Upper lobe of left lung (tissue), 6 donors: ENCODE measurements around the gene MAN1B1. TPM values are rescaled to one million over a fixed set of nuclear protein-coding genes. Genes with fewer than 3 reads are reported as not detected.

Experiments
- ATAC-seq, 2 donors: fragments of 200-7000 bp; cut with Tn5 transposase; one replicate each; pipeline ENCODE4 v1.9.1; 2022; ENCODE audit warnings: mild to moderate bottlenecking in 2 of 2, moderate library complexity in 2 of 2; ENCODE audit not compliant: low FRiP score in 2 of 2
- DNase-seq, 2 donors: peaks; one replicate each; pipeline ENCODE4 v3.0.0-alpha.2; 2019 to 2020
- H3K27ac ChIP-seq, 4 donors: fragments of 200-600 bp; sonication (generic); one replicate each; pipeline ENCODE4 v1.5.1; 2016 to 2019
- H3K27me3 ChIP-seq, 4 donors: fragments of 200-600 bp; sonication (generic); one replicate each; pipeline ENCODE4 v1.5.1; 2017 to 2019
- H3K36me3 ChIP-seq, 4 donors: fragments of 200-600 bp; sonication (generic); one replicate each; pipeline ENCODE4 v1.5.1; 2016 to 2019
- H3K4me1 ChIP-seq, 4 donors: fragments of 200-600 bp; sonication (generic); one replicate each; pipeline ENCODE4 v1.5.1; 2018 to 2019
- H3K4me3 ChIP-seq, 4 donors: fragments of 200-600 bp; sonication (generic); one replicate each; pipeline ENCODE4 v1.5.1; 2017 to 2019; ENCODE audit warnings: mild to moderate bottlenecking in 2 of 4, moderate library complexity in 1 of 4
- H3K9me3 ChIP-seq, 4 donors: fragments of 200-600 bp; sonication (generic); one replicate each; pipeline ENCODE4 v1.5.1; 2018 to 2019
- EP300 ChIP-seq, 4 donors: sonication (generic); formaldehyde crosslinking; IDR thresholded peaks; one replicate each; pipeline ENCODE4 v1.5.1; 2017; ENCODE audit warnings: antibody characterized with exemption in 4 of 4, control low read depth in 2 of 4
- POLR2A ChIP-seq, 4 donors: fragments of 450-650 bp; IDR thresholded peaks; one replicate each; pipeline ENCODE4 v1.5.1; 2016 to 2017; ENCODE audit warnings: antibody characterized with exemption in 4 of 4, mild to moderate bottlenecking in 2 of 4
- POLR2AphosphoS5 ChIP-seq, 2 donors: sonication (generic); formaldehyde crosslinking; IDR thresholded peaks; one replicate each; pipeline ENCODE4 v1.5.1; 2017; ENCODE audit warnings: antibody characterized with exemption in 2 of 2
- WGBS, 2 donors: methylation state at CpG; one replicate each; pipeline ENCODE4 v1.1.5; 2017 to 2018; 5-methylcytosine and 5-hydroxymethylcytosine counted together
- total RNA-seq, 6 donors: library from RNA; depleted of rRNA in 4 of 6; stranded (reverse); fragments of >200 nt in 4 of 6; gene quantifications; one replicate each; pipeline versions ENCODE4 v1.1.0 to v1.2.1, GENCODE V29; 2016 to 2021
- TF ChIP-seq, protein P1 (sequence below), 6 experiments: fragments of 450-650 bp in 4 of 6; fragments of 200-600 bp in 2 of 6; sonication (generic) in 2 of 6; IDR thresholded peaks; one replicate each; pipeline ENCODE4 v1.5.1; 2016 to 2019; ENCODE audit warnings: antibody characterized with exemption in 6 of 6
- donor health status: DM: no; HTN: no; CAD: no; lungs with moderate emphysema.
- donor health status: DM: no; HTN: yes; CAD: no; lungs with severe emphysema.

Gene MAN1B1
- total RNA-seq, 6 donors from 2014 or later, result 38.0 to 97.4 (median 54.1) TPM

DNA sequence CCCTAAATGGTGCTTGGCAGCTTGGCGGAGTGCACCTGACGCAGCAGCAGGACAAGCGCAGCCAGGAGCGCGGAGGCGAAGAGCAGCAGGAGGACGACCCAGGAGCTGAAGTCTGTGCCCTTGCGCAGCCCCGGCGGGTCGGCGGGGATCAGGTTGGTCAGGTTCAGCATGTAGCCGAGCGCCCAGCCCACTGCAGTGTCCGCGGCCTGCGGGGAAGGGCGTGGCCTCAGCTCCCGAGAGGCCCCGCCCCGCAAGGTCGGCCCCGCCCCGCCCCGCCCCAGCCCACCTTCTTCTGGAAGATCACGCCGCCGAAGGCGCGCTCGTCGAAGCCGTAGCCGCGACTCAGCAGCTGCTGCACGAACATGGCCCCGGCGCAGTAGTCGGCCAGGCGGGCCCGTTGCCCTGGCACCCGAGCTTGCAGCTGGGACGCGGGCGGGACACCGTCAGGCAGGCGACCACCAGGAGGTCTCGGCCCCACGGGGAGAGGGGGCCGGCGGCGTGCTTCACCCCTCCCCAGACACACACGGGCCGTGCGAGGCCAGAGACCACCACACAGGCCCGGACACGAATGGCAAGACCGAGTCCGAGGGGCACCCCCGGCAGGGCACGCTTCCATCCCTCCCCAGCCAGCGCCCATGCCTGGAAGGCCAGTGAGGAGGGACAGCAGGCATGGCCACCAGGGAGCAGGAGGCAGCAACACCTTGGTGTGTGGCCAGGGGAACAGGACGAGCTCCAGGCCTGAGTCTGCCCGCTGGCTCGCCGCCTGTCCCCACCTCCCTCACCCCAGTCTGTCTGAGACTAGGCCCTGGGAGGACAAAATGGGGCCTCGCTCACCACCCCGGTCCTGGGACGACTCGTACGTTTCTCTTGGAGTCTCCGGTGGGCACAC, 37.9 kb upstream of the MAN1B1 start:
- H3K27me3 ChIP-seq, result peaks cover 0 to 65% (median 28%) of the 10 kb centered on the region in 4 donors

DNA sequence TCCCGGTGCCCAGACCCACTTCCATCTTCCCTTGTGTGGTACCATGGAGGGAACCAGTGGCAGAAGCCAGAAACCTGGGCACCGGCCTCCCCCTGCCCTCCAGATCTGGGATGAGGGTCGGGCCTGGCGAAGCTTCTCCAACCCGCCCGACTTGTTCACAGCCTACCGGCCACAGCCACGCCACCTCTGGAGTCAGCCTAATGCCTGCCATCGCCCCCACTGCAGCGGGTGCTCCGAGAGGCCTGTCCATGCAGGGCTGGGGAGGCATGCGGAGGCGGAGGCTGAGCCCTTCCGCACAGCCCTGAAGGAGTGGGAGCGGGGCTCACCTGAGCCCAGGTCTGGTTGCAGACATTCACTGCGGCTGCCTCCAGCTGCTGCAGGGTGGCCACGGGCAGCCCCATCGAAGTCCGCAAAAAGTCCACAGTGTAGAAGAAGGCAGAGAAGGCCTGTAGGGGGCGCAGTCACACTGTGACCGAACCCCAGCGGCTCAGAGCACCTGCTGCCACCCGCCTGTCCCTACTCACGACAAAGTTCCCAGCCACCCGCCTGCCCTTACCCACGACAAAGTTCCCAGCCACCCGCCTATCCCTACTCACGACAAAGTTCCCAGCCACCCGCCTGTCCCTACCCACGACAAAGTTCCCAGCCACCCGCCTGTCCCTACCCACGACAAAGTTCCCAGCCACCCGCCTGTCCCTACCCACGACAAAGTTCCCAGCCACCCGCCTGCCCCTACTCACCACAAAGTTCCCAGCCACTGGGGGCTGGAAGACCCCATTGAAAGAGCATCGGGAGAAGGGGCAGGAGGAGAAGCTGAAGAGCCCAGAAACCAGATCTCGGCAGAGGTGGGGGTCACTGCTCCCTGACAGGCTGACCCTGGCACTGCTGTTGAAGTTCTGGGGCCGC, 37.0 kb upstream of the MAN1B1 start:
- no peaks in the 10 kb centered on the region for H3K9me3 ChIP-seq
- whole genome bisulfite sequencing, 2 donors, result 43% methylated on average over 23 to 37 of the region's 38 CpGs
- H3K27ac ChIP-seq, result no peak overlapping the region
- DNase-seq (peak; percentile 56 to 68), ATAC-seq (peak in 1 of 2 donors; percentile 23)
- H3K4me1 ChIP-seq, result peaks cover 27 to 47% (median 36%) of the 10 kb centered on the region in 4 donors
- no peaks in the 10 kb centered on the region for H3K36me3 ChIP-seq
- peaks cover 0 to 61% (median 28%) of the 10 kb centered on the region in 4 donors for H3K27me3 ChIP-seq
- TF ChIP-seq, protein P1, sequence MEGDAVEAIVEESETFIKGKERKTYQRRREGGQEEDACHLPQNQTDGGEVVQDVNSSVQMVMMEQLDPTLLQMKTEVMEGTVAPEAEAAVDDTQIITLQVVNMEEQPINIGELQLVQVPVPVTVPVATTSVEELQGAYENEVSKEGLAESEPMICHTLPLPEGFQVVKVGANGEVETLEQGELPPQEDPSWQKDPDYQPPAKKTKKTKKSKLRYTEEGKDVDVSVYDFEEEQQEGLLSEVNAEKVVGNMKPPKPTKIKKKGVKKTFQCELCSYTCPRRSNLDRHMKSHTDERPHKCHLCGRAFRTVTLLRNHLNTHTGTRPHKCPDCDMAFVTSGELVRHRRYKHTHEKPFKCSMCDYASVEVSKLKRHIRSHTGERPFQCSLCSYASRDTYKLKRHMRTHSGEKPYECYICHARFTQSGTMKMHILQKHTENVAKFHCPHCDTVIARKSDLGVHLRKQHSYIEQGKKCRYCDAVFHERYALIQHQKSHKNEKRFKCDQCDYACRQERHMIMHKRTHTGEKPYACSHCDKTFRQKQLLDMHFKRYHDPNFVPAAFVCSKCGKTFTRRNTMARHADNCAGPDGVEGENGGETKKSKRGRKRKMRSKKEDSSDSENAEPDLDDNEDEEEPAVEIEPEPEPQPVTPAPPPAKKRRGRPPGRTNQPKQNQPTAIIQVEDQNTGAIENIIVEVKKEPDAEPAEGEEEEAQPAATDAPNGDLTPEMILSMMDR (IDR thresholded peaks at IDR 0.05), result peak in 5 of 6 experiments; percentile 24 to 64 (median 57)
- no peak for TF ChIP-seq EP300 (IDR thresholded peaks at IDR 0.05)
- H3K4me3 ChIP-seq, result no peak overlapping the region

More for the DNA sequence above, 37.9 kb upstream of the MAN1B1 start:
- ATAC-seq (no peak), DNase-seq (peak in 1 of 2 donors; percentile 84)
- Histone ChIP-seq H3K4me3 (no peak overlapping the region), H3K9me3 (no peaks in the 10 kb centered on the region), H3K36me3 (no peaks in the 10 kb centered on the region), H3K27ac (no peak overlapping the region), H3K4me1 (peaks cover 30 to 47% (median 34%) of the 10 kb centered on the region in 4 donors)
- WGBS, 2 donors, result 52 to 59% methylated on average over 10 to 30 of the region's 72 CpGs
- no peak for TF ChIP-seq POLR2AphosphoS5 (IDR thresholded peaks at IDR 0.05)
- TF ChIP-seq EP300 (IDR thresholded peaks at IDR 0.05), result no peak
- TF ChIP-seq, protein P1 (IDR thresholded peaks at IDR 0.05), result no peak
- no peak for TF ChIP-seq POLR2A (IDR thresholded peaks at IDR 0.05)

DNA sequence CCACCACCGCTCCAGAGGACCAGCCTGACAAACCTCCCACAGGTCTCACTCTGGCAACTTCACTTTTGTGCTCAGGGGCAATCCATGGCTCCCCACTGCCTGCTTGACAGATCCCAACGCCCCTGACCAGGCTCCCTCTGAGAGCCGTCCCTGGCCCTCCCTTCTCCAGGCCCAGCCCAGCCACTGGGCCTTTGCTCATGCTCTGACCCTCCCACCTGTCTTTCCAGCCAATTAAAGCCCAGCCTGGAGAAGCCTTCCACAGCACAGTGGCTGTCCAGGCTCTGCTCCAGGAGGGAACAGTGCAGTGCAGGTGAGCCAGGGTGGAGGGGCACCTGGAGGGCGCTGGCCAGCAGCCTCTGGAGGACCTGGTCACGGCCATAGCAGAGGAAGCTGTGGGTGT, 36.2 kb upstream of the MAN1B1 start:
- WGBS, 2 donors, result 64 to 78% methylated on average over 5 of the region's 5 CpGs
- Histone ChIP-seq H3K27ac (no peak overlapping the region), H3K36me3 (no peaks in the 10 kb centered on the region), H3K9me3 (no peaks in the 10 kb centered on the region), H3K4me3 (no peak overlapping the region), H3K4me1 (peaks cover 26 to 47% (median 36%) of the 10 kb centered on the region in 4 donors), H3K27me3 (peaks cover 0 to 55% (median 26%) of the 10 kb centered on the region in 4 donors)
- TF ChIP-seq POLR2AphosphoS5 (IDR thresholded peaks at IDR 0.05), result no peak
- TF ChIP-seq, protein P1 (IDR thresholded peaks at IDR 0.05), result no peak
- TF ChIP-seq POLR2A (IDR thresholded peaks at IDR 0.05), result no peak
- TF ChIP-seq EP300 (IDR thresholded peaks at IDR 0.05), result no peak
- peak in 1 of 2 donors; percentile 41 for DNase-seq
- ATAC-seq, result no peak

DNA sequence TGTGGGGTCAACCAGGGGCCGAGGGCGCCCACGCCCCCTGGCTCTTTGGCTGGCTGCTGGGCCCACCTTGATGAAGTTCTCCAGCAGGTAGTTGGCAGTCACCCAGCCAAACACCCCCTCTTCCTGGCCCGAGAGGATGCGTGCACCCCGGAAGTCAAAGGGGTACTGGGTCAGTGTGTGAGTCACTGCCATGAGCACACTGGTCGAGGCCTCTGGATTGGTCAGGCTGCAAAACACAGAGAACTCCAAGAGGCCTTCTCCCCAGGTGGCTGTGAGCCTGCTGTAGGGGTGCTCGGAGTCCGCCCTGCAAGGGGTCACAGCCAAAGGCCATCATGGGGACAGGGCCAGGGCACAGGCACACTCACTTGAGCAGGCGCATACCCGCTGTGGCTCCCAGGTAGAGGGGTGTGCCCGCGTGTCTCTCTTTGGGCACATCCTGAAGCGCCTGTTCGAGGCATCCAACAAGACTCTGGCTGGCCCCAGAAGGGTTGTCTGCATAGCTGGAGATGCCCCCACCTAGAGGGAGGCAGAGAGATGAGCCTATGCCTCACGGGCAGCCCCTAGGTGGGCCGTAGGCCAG, 35.5 kb upstream of the MAN1B1 start:
- Histone ChIP-seq H3K4me3 (no peak overlapping the region), H3K4me1 (peaks cover 27 to 46% (median 34%) of the 10 kb centered on the region in 4 donors), H3K27me3 (peaks cover 0 to 50% (median 26%) of the 10 kb centered on the region in 4 donors), H3K27ac (no peak overlapping the region), H3K36me3 (no peaks in the 10 kb centered on the region), H3K9me3 (no peaks in the 10 kb centered on the region)
- TF ChIP-seq, protein P1 (IDR thresholded peaks at IDR 0.05), result no peak
- TF ChIP-seq POLR2AphosphoS5 (IDR thresholded peaks at IDR 0.05), result no peak
- DNase-seq (peak in 1 of 2 donors; percentile 69), ATAC-seq (no peak)
- 93% methylated on average over 17 of the region's 17 CpGs; no CpG with 5 or more reads in 1 of the 2 donors for WGBS, 2 donors
